ENCODE results near the gene TAX1BP1. TPM values are rescaled to one million over a fixed set of nuclear protein-coding genes. Genes with fewer than 3 reads are reported as not detected.

The TAX1BP1 gene
- total and polyA plus RNA-seq, 2 experiments from 2014 or later = 98.1 to 137 TPM

DNA sequence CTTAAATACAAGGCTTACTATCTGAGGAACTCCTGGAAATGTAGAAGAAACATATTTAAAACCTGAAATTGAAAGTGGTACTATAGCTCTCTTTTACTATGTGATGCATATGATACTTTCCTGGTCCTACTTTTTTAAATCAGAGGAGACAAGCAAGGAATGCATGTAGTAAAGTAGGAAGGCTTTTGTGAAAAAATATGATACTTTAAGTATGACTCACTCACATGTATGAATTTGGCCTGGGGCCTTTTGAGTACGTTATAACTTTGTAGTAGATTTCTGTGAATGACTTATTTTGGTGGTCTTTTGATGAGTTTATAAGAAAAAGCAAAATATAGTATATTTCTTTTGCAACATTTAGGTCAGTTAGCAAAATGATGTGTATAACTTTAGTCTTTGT is 53.8 kb downstream of the TAX1BP1 start:
- in situ Hi-C loops (cut with MboI) = no loop called here
- peak; percentile 72 for DNase-seq
- WGBS, 2 experiments (ENCODE audit: low coverage in 1 of 2, low lambda C conversion rate in 2 of 2, missing lambda C conversion rate in 2 of 2) = 40 to 43% methylated on average over 1 of the region's 1 CpG

DNA sequence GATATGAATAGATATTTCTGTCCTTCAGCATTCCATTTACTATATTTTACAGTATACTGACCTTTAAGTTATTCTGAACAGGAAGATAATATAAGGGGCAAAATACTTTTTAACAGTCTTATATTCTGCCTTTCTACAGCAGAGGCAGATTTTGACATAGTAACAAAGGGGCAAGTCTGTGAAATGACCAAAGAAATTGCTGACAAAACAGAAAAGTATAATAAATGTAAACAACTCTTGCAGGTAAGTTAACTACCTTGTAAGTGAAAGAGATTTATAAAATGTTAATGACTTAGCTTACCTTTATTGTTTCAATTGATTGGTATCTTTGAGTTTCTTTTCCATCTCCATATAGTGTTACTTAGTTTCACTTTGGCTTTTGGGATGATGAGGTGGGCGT is 56.0 kb downstream of the TAX1BP1 start:
- Histone ChIP-seq H3K27me3 (replicated peaks; ENCODE audit: insufficient read depth) (no peaks in the 10 kb centered on the region), H3K4me2 (ENCODE audit: unreplicated experiment) (no peak overlapping the region), H3K9me3 (ENCODE audit: low read depth) (no peaks in the 10 kb centered on the region), H3K4me1 (ENCODE audit: insufficient read depth) (peaks cover 11% of the 10 kb centered on the region), H2AFZ (no peak overlapping the region), H3K9ac (no peak overlapping the region), H4K20me1 (ENCODE audit: insufficient read depth) (no peaks in the 10 kb centered on the region), H3K9me2 (ENCODE audit: insufficient read depth) (no peaks in the 10 kb centered on the region; the same call in 1 of the 2 replicates), H3K4me3 (no peak overlapping the region), H3F3A (ENCODE audit: insufficient read depth) (no peaks in the 10 kb centered on the region), H3K79me2 (ENCODE audit: insufficient read depth) (peaks cover 19% of the 10 kb centered on the region; the same call in 1 of the 2 replicates), H3K36me3 (ENCODE audit: low read depth) (peaks cover 44% of the 10 kb centered on the region), H3K27ac (no peak overlapping the region)
- DNase-seq = no peak
- whole genome bisulfite sequencing, 2 experiments (ENCODE audit: low coverage in 1 of 2, low lambda C conversion rate in 2 of 2, missing lambda C conversion rate in 2 of 2) = 94 to 100% methylated on average over 1 of the region's 1 CpG
- TF ChIP-seq EZH2phosphoT487 (IDR thresholded peaks at IDR 0.05; ENCODE audit: insufficient read depth, low read depth) (no peak), EZH2 (IDR thresholded peaks at IDR 0.05; ENCODE audit: insufficient read depth, poor library complexity, severe bottlenecking) (no peak)
- in situ Hi-C loops (cut with MboI) = no loop called here

More for the DNA sequence above, 53.8 kb downstream of the TAX1BP1 start:
- no peak overlapping the region for H3K4me2 ChIP-seq (ENCODE audit: unreplicated experiment)
- H3K36me3 ChIP-seq (ENCODE audit: low read depth) = peaks cover 50% of the 10 kb centered on the region
- peaks cover 11% of the 10 kb centered on the region for H3K4me1 ChIP-seq (ENCODE audit: insufficient read depth)
- H3K27me3 ChIP-seq (replicated peaks; ENCODE audit: insufficient read depth) = no peaks in the 10 kb centered on the region
- H3K4me3 ChIP-seq = no peak overlapping the region
- H3K9me3 ChIP-seq (ENCODE audit: low read depth) = no peaks in the 10 kb centered on the region
- H2AFZ ChIP-seq = no peak overlapping the region
- TF ChIP-seq EZH2 (IDR thresholded peaks at IDR 0.05; ENCODE audit: insufficient read depth, poor library complexity, severe bottlenecking) = no peak
- TF ChIP-seq EZH2phosphoT487 (IDR thresholded peaks at IDR 0.05; ENCODE audit: insufficient read depth, low read depth) = no peak
- H3F3A ChIP-seq (ENCODE audit: insufficient read depth) = no peaks in the 10 kb centered on the region
- no peaks in the 10 kb centered on the region for H4K20me1 ChIP-seq (ENCODE audit: insufficient read depth)
- peaks cover 29% of the 10 kb centered on the region; the same call in 1 of the 2 replicates for H3K79me2 ChIP-seq (ENCODE audit: insufficient read depth)
- no peak overlapping the region for H3K9ac ChIP-seq
- H3K9me2 ChIP-seq (ENCODE audit: insufficient read depth) = no peaks in the 10 kb centered on the region; the same call in 1 of the 2 replicates
- H3K27ac ChIP-seq = no peak overlapping the region

DNA sequence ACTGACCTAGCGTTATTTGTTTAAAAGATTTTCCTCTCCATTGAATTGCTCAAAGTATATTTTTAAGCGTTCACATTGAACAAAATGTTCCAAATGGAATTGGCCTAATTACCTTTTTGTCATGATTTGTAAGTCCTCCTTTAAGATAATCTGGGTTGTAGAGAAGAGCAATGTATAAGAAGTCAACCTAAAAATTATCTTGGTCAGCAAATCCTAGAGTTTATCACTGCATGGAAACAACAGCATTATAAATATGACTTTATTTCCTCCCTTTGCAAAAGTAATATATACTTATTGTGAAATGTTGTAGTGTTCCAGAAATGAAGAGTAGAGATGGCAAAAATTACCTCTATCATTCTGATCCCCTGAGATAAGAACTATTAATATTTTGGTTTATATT is 59.2 kb downstream of the TAX1BP1 start:
- in situ Hi-C loops (cut with MboI) = no loop called here

GRCh38 chr7:27802999-27803398 is 63.0 kb downstream of the TAX1BP1 start:
- H3F3A ChIP-seq (ENCODE audit: insufficient read depth) = peaks cover 18% of the 10 kb centered on the region; the same call in 1 of the 2 replicates
- no peak overlapping the region for H2AFZ ChIP-seq
- no peak overlapping the region for H3K4me3 ChIP-seq
- H4K20me1 ChIP-seq (ENCODE audit: insufficient read depth) = no peaks in the 10 kb centered on the region
- peak; percentile 66 for DNase-seq
- no peak overlapping the region for H3K4me2 ChIP-seq (ENCODE audit: unreplicated experiment)
- H3K27me3 ChIP-seq (replicated peaks; ENCODE audit: insufficient read depth) = no peaks in the 10 kb centered on the region
- no peaks in the 10 kb centered on the region for H3K36me3 ChIP-seq (ENCODE audit: low read depth)
- WGBS, 2 experiments (ENCODE audit: low coverage in 1 of 2, low lambda C conversion rate in 2 of 2, missing lambda C conversion rate in 2 of 2) = 24 to 36% methylated on average over 2 of the region's 2 CpGs
- peaks cover 13% of the 10 kb centered on the region for H3K4me1 ChIP-seq (ENCODE audit: insufficient read depth)
- no peak overlapping the region for H3K9ac ChIP-seq
- in situ Hi-C loops (cut with MboI) = no loop called here
- TF ChIP-seq EZH2 (IDR thresholded peaks at IDR 0.05; ENCODE audit: insufficient read depth, poor library complexity, severe bottlenecking) = no peak
- no peak for TF ChIP-seq EZH2phosphoT487 (IDR thresholded peaks at IDR 0.05; ENCODE audit: insufficient read depth, low read depth)
- H3K79me2 ChIP-seq (ENCODE audit: insufficient read depth) = peaks cover 21% of the 10 kb centered on the region
- H3K9me3 ChIP-seq (ENCODE audit: low read depth) = no peaks in the 10 kb centered on the region
- peak overlapping the region; percentile 26 for H3K27ac ChIP-seq
- no peaks in the 10 kb centered on the region for H3K9me2 ChIP-seq (ENCODE audit: insufficient read depth)

More for the DNA sequence above, 59.2 kb downstream of the TAX1BP1 start:
- no peak overlapping the region for H2AFZ ChIP-seq
- no peaks in the 10 kb centered on the region for H3K9me3 ChIP-seq (ENCODE audit: low read depth)
- H3K9ac ChIP-seq = no peak overlapping the region
- peaks cover 22% of the 10 kb centered on the region; the same call in 1 of the 2 replicates for H3K36me3 ChIP-seq (ENCODE audit: low read depth)
- peaks cover 12% of the 10 kb centered on the region; the same call in 1 of the 2 replicates for H3F3A ChIP-seq (ENCODE audit: insufficient read depth)
- peaks cover 9% of the 10 kb centered on the region; the same call in 1 of the 2 replicates for H3K4me1 ChIP-seq (ENCODE audit: insufficient read depth)
- no peak overlapping the region for H3K4me2 ChIP-seq (ENCODE audit: unreplicated experiment)
- no peaks in the 10 kb centered on the region for H3K27me3 ChIP-seq (replicated peaks; ENCODE audit: insufficient read depth)
- no peak for DNase-seq
- H3K27ac ChIP-seq = no peak overlapping the region
- no peak for TF ChIP-seq EZH2 (IDR thresholded peaks at IDR 0.05; ENCODE audit: insufficient read depth, poor library complexity, severe bottlenecking)
- TF ChIP-seq EZH2phosphoT487 (IDR thresholded peaks at IDR 0.05; ENCODE audit: insufficient read depth, low read depth) = no peak
- H4K20me1 ChIP-seq (ENCODE audit: insufficient read depth) = no peaks in the 10 kb centered on the region
- WGBS, 2 experiments (ENCODE audit: low coverage in 1 of 2, low lambda C conversion rate in 2 of 2, missing lambda C conversion rate in 2 of 2) = 96 to 100% methylated on average over 2 of the region's 2 CpGs
- no peak overlapping the region for H3K4me3 ChIP-seq
- no peaks in the 10 kb centered on the region for H3K9me2 ChIP-seq (ENCODE audit: insufficient read depth)
- H3K79me2 ChIP-seq (ENCODE audit: insufficient read depth) = peaks cover 15% of the 10 kb centered on the region

All from GM23248 (cell line).